NCI-H1417 treated with DMSO at 0.1 percent for 48 hours (cell line): ENCODE measurements around the gene EEF1AKMT3.
"Not testable (repeated sequence)": the region's sequence is repeated elsewhere in the genome, so short reads cannot be mapped to it uniquely, and the experiment has no call there.

Experiments
- DNase-seq: peaks from one replicate; lab custom pipeline; 2025; lab: John Stamatoyannopoulos, UW

EEF1AKMT3 gene

DNA sequence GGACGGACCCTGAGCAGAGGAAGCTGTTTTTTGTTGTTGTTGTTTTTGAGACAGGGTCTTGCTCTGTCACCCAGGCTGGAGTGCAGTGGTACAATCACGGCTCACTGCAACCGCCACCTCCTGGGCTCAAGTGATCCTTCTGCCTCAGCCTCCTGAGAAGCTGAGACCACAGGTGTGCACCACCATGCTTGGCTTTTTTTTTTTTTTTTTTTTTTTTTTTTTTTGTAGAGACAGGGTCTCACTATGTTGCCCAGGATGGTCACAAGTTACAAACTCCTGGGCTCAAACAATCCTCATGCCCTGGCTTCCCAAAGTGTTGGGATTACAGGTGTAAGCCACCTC is 45.5 kb downstream of the EEF1AKMT3 start:
- not testable (repeated sequence) for DNase-seq

- DNase-seq: not testable (repeated sequence)
Measured at GRCh38 chr12:57820119-57820518, 47.7 kb downstream of the EEF1AKMT3 start.

DNA sequence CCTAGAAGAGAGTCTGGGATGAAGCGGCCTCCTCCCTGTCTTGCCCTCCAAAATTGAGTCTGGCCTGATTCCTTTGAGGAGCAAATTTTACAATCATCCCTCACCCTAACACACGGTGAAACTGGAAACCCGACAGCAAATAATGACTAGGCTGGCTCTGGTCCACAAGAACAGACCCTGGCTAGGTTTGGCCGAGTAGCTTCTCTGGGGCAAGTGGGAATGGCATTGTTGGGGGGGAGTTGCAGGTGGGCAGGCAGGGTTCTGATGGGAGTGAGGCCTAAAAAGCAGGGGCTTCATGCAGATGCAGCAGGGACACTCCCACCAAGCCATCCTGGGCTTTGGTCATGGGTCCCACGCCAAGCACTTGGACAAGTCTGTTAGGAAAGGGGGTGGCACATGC is 48.6 kb downstream of the EEF1AKMT3 start:
- not testable (repeated sequence) for DNase-seq

- DNase-seq: no peak
Measured at GRCh38 chr12:57821474-57822214, 49.2 kb downstream of the EEF1AKMT3 start.

GRCh38 chr12:57822392-57823130 is 50.1 kb downstream of the EEF1AKMT3 start:
- DNase-seq: no peak

DNA sequence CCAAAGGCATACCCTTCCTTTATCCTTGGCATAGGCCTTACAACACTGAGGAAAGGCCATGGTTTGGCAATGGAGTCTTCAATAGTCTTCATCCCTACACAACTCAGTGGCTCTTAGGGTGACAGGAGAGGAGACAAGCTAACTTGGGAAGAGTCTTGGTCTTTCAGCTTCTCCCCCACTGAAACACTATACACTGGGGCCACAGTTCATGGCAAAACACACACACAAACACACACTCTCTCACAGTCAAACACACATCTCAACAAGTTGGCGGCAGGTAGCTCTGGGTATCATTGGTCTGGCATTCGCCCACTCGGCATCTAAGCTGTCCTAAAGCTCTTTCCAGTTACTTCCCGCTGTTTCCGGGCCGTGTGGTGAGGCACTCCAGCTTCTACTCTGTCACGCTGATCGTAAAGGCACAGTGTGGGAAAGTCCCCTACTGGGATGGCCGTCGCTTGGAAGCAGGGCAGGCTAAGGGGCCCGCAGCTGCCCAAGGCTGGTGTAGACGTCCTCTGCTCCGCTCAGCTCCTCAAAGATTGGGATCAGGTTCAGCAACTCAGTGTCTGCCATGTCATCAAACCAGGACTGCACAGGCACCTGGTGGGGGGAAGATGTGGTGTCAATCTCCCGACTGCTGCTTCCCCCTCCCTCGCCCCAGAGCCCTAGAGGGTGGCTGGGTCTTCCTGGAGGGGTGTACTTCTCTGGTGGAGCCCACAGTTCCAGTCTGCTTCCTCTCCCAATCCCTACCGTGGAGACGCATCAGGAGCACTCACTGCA is 50.9 kb downstream of the EEF1AKMT3 start:
- no peak for DNase-seq

- no peak for DNase-seq
Measured at GRCh38 chr12:57823908-57824640, 51.7 kb downstream of the EEF1AKMT3 start.

DNA sequence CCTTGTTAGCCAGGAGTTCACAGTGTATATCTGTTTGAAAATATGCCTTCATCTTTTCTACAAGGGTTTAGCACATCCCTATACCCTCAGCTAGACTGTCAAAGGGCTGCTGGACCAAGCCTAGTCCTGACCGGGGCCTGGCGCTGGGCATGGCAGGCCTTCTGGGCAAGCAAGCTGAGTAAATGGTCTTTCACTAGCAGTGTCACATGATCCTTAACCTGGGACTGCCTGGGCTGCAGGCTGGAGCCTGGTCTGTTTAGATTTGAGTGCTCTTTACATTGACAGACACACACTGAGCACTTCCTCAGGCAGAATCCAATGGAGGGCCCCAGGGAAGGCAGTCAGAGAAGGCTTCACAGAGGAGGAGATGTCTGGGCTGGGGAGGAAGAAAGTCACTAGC is 53.0 kb downstream of the EEF1AKMT3 start:
- no peak for DNase-seq

- no peak for DNase-seq
Measured at GRCh38 chr12:57826400-57826799, 54.0 kb downstream of the EEF1AKMT3 start.

- no peak for DNase-seq
Measured at GRCh38 chr12:57826966-57827365, 54.6 kb downstream of the EEF1AKMT3 start.

GRCh38 chr12:57829025-57829777 is 56.8 kb downstream of the EEF1AKMT3 start:
- no peak for DNase-seq

- DNase-seq: no peak
Measured at GRCh38 chr12:57830393-57830792, 58.0 kb downstream of the EEF1AKMT3 start.
